GM18873 (cell line): Measurements from ENCODE around the gene PSMD2.
"Not testable (repeated sequence)": the region's sequence is repeated elsewhere in the genome, so short reads cannot be mapped to it uniquely, and the experiment has no call there.

Experiments used
- ATAC-seq: cut with Tn5 transposase; IDR thresholded peaks from one replicate; pipeline ENCODE4 v1.9.1; 2021; ENCODE audit warnings: mild to moderate bottlenecking, moderate library complexity, moderate number of reproducible peaks; ENCODE audit not compliant: unreplicated experiment, low FRiP score

Gene PSMD2

GRCh38 chr3:184298759-184299487 is at the start of gene PSMD2:
Gene PSMD2 (plus strand): TSS chr3:184299241. CDS start chr3:184299267, 26 bp downstream.
- peak; percentile 81 for ATAC-seq

DNA sequence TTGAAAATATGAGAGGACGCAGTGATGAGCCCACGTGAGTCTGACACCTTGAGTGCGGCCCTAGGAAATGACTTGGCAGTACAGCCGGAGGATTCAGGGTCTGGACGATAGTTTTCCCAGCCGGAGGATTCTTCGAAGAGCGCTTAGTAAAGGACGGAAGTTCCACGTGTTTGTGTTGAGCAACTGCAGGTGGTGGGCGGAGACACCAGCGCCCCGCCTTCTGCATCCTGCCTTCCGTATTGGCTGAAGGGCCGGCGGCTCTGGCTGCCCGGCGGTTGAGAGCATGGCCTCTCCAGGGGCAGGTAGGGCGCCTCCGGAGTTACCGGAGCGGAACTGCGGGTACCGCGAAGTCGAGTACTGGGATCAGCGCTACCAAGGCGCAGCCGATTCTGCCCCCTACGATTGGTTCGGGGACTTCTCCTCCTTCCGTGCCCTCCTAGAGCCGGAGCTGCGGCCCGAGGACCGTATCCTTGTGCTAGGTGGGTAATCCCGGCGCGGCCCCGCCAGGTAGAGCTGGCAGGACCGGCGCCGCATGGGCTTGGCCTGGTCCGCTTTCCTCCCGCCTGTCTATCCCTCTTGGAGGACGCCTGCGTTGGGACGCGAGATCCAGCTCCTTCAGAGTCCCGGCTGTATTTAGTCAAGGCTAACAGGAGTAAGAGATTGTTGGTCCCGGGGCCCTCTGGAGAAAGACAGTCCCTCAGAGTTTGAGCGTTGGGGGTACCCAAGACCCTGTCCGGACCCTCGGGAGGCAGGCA is 49.5 kb upstream of the PSMD2 start, which contains the start of gene EEF1AKMT4:
Gene EEF1AKMT4, plus strand, starts transcription at position 261 of the 755 bp plus-strand sequence. Its CDS starts 23 bp downstream, at position 284.
- ATAC-seq = peak; percentile 78

DNA sequence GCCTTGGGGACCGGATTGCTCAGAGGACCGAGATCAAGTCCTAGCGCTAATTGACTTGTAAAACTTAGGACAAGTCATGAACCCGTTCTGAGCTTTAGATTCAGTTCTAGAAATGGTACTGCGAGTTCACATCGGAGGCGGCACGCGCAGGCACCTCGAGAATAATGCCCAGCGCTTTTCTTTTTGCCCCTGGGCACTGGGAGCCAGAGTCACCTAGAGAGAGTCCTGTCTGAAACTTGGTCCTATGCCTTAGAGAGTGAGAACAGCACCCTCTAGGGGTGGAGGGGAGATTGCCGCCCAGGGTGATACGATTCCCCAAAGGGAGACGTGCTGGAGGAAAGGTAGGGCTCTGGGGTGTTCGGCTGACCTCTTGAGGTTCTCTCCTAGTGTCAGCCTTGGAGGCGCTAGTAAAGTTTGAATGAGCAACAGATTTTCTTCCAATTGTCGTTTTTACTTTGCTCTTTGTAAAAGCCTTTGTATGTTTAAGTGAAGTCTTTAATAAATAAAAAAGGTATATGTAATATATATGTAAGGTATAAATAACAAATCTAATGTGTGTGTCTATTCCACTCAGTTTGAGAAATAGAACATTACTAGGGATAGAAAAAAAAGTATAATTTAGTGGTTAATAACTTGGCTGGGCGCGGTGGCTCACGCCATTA is 48.7 kb upstream of the PSMD2 start:
- ATAC-seq = peak; percentile 58

GRCh38 chr3:184255291-184256039 is 43.6 kb upstream of the PSMD2 start:
- no peak for ATAC-seq

DNA sequence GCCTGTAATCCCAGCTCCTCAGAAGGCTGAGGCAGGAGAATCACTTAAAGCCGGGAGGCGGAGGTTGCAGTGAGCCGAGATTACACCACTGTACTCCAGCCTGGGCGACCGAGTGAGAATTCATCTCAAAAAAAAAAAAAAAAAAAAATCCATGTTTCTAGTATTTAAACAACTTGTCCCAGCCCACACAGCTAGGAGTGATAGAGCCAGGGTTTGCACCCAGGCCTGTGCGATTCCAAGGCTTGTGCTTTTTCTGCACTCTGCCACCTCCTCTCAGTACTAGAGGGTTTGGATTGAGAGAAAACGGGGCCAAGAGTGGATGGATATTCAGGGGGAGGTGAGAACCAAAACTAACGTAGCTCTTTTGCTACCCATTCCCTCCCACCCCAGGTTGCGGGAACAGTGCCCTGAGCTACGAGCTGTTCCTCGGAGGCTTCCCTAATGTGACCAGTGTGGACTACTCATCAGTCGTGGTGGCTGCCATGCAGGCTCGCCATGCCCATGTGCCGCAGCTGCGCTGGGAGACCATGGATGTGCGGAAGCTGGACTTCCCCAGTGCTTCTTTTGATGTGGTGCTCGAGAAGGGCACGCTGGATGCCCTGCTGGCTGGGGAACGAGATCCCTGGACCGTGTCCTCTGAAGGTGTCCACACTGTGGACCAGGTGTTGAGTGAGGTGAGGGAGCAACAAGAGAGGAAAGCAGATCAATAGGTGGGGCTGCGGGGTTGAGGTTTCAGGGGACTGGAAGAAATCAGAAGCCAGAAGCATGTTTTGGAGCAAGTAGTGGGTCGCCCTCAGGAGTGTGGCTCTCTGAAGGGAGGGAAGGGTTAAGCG is 41.7 kb upstream of the PSMD2 start:
- ATAC-seq = no peak

GRCh38 chr3:184258926-184259325 is 40.1 kb upstream of the PSMD2 start:
- ATAC-seq = no peak

GRCh38 chr3:184259396-184259877 is 39.6 kb upstream of the PSMD2 start:
- no peak for ATAC-seq

- no peak for ATAC-seq
These were observed 38.9 kb upstream of the PSMD2 start for GRCh38 chr3:184259878-184260723.

- no peak for ATAC-seq
These were observed 38.2 kb upstream of the PSMD2 start for GRCh38 chr3:184260724-184261269.

- no peak for ATAC-seq
These were observed 37.7 kb upstream of the PSMD2 start, which contains the start of gene CAMK2N2 for GRCh38 chr3:184261270-184261853. Gene CAMK2N2 (minus strand): TSS chr3:184261553. CDS start chr3:184261285, 268 bp downstream.

DNA sequence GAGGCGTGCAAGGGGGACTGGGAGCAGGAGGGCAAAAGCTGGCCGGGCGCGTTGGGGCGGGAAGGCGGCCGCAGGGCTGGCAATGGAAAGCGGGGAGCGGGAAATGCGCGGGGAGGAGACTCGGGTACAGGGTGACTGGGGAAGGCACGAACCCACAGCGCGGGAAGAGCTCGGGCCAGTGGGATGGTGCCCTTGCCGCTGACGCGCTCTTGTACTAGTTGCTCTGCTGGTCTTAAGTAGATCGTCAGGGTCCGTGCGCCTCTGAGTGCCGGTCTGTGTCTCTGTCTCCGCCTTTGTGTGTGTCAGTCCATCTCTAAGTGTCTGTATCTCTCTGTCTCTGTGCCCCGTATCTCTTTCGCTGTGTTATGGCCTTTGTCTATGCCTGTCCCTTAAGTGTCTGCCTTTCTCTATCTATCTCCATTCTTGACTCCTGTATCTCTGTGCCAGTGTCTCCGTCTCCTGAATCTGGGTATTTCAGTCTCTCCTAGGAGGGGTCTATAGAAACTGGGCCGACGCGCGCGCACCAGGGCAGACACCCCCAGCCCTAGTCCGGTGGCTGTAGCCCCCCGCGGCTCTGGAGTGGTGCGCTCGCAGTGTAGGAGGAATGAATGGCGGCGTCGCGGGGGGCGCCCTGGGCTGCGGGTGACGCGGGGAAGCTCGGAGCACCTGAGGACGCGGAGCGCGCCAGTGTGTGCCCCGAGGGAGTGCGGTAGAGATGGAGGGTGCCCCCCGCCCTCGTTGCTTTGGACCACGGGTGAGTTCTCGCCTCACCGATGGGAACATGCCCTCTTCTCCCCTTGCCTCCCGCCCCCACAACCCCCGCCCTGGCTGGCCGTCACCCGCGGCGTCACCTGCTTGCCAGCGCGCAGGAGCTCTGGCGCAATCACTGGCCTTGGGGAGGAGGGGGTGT is 36.9 kb upstream of the PSMD2 start:
- no peak for ATAC-seq

DNA sequence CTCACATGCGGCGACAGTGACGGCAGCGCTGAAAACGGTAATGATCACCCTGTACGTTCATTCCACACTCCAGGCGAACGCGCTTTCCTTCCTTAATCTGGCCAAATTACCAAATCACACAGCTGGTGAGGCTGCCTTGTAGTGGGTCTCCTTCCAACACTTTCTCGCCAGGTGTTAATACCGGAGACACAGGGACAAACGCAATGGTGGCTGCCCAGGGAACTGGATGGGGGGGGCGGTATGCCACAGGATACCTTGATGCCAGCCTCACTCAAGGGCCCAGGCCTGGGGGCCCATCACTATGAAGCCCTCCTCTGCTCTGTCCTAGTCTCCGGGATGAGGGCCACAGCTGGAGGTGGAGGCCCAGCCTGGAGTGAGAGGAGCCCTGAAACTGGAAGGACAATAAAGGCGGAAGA is 36.3 kb upstream of the PSMD2 start:
- ATAC-seq = no peak

DNA sequence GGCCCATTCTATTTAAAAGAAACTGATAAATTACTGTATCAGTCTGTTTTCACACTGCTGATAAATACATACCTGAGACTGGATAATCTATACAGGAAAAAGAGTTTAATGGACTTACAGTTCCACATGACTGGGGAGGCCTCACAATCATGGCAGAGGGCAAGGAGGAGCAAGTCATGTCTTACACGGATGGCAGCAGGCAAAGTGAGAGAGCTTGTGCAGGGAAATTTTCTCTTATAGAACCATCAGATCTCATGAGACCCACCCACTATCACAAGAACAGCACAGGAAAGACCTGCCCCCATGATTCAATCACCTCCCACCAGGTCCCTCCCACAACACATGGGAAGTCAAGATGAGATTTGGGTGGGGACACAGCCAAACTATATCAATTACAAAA is 31.8 kb upstream of the PSMD2 start:
- ATAC-seq = not testable (repeated sequence)

GRCh38 chr3:184272269-184272668 is 26.8 kb upstream of the PSMD2 start:
- ATAC-seq = no peak

- ATAC-seq = no peak
These were observed 23.7 kb upstream of the PSMD2 start for GRCh38 chr3:184275381-184275701.

- no peak for ATAC-seq
These were observed 22.8 kb upstream of the PSMD2 start, which contains the start of gene ECE2 for GRCh38 chr3:184275961-184276910. Gene ECE2 (plus strand): TSS chr3:184276022. CDS start chr3:184276154, 132 bp downstream.
